ENCODE measurements around the gene SLC30A4. TPM values are rescaled to one million over a fixed set of nuclear protein-coding genes. Genes with fewer than 3 reads are reported as not detected.

SLC30A4 gene
- total RNA-seq, 1 donor from 2014 or later: 2.7 TPM

GRCh38 chr15:45481135-45481534, 41.4 kb downstream of the SLC30A4 start:
- no peak for TF ChIP-seq CTCF (conservative IDR thresholded peaks at IDR 0.05)
- peaks cover 8% of the 10 kb centered on the region for H3K4me1 Mint-ChIP-seq
- no peaks in the 10 kb centered on the region for H3K36me3 Mint-ChIP-seq (ENCODE audit: low read depth)
- DNase-seq (ENCODE audit: low read depth, low spot score): no peak
- no peak overlapping the region for H3K27ac Mint-ChIP-seq (ENCODE audit: unreplicated experiment)
- H3K4me3 Mint-ChIP-seq: no peak overlapping the region
- H3K9me3 Mint-ChIP-seq: no peaks in the 10 kb centered on the region
- peaks cover 2% of the 10 kb centered on the region for H3K27me3 Mint-ChIP-seq (ENCODE audit: low read depth)

GRCh38 chr15:45476410-45476809, 46.1 kb downstream of the SLC30A4 start:
- H3K27ac Mint-ChIP-seq (ENCODE audit: unreplicated experiment): no peak overlapping the region
- no peaks in the 10 kb centered on the region for H3K9me3 Mint-ChIP-seq
- H3K36me3 Mint-ChIP-seq (ENCODE audit: low read depth): no peaks in the 10 kb centered on the region
- peaks cover 20% of the 10 kb centered on the region for H3K27me3 Mint-ChIP-seq (ENCODE audit: low read depth)
- H3K4me1 Mint-ChIP-seq: peaks cover 6% of the 10 kb centered on the region
- H3K4me3 Mint-ChIP-seq: no peak overlapping the region
- DNase-seq (ENCODE audit: low read depth, low spot score): no peak
- TF ChIP-seq CTCF (conservative IDR thresholded peaks at IDR 0.05): no peak

GRCh38 chr15:45474799-45475198, 47.8 kb downstream of the SLC30A4 start:
- TF ChIP-seq CTCF (conservative IDR thresholded peaks at IDR 0.05): no peak
- no peak for DNase-seq (ENCODE audit: low read depth, low spot score)
- Mint-ChIP-seq H3K27ac (ENCODE audit: unreplicated experiment) (no peak overlapping the region), H3K36me3 (ENCODE audit: low read depth) (no peaks in the 10 kb centered on the region), H3K4me3 (no peak overlapping the region), H3K27me3 (ENCODE audit: low read depth) (peaks cover 35% of the 10 kb centered on the region), H3K4me1 (no peaks in the 10 kb centered on the region), H3K9me3 (no peaks in the 10 kb centered on the region)

GRCh38 chr15:45473068-45473467, 49.5 kb downstream of the SLC30A4 start:
- peaks cover 52% of the 10 kb centered on the region for H3K27me3 Mint-ChIP-seq (ENCODE audit: low read depth)
- H3K36me3 Mint-ChIP-seq (ENCODE audit: low read depth): no peaks in the 10 kb centered on the region
- H3K4me3 Mint-ChIP-seq: no peak overlapping the region
- no peak for DNase-seq (ENCODE audit: low read depth, low spot score)
- no peak overlapping the region for H3K27ac Mint-ChIP-seq (ENCODE audit: unreplicated experiment)
- H3K4me1 Mint-ChIP-seq: no peaks in the 10 kb centered on the region
- no peaks in the 10 kb centered on the region for H3K9me3 Mint-ChIP-seq
- TF ChIP-seq CTCF (conservative IDR thresholded peaks at IDR 0.05): no peak

GRCh38 chr15:45471151-45471550, 51.4 kb downstream of the SLC30A4 start:
- no peaks in the 10 kb centered on the region for H3K9me3 Mint-ChIP-seq
- H3K4me3 Mint-ChIP-seq: no peak overlapping the region
- no peaks in the 10 kb centered on the region for H3K36me3 Mint-ChIP-seq (ENCODE audit: low read depth)
- peaks cover 61% of the 10 kb centered on the region for H3K27me3 Mint-ChIP-seq (ENCODE audit: low read depth)
- no peak overlapping the region for H3K27ac Mint-ChIP-seq (ENCODE audit: unreplicated experiment)
- TF ChIP-seq CTCF (conservative IDR thresholded peaks at IDR 0.05): no peak
- no peak for DNase-seq (ENCODE audit: low read depth, low spot score)
- H3K4me1 Mint-ChIP-seq: no peaks in the 10 kb centered on the region

GRCh38 chr15:45469441-45469840, 53.1 kb downstream of the SLC30A4 start:
- H3K27ac Mint-ChIP-seq (ENCODE audit: unreplicated experiment): no peak overlapping the region
- TF ChIP-seq CTCF (conservative IDR thresholded peaks at IDR 0.05): no peak
- H3K9me3 Mint-ChIP-seq: no peaks in the 10 kb centered on the region
- H3K4me3 Mint-ChIP-seq: no peak overlapping the region
- DNase-seq (ENCODE audit: low read depth, low spot score): no peak
- no peaks in the 10 kb centered on the region for H3K36me3 Mint-ChIP-seq (ENCODE audit: low read depth)
- no peaks in the 10 kb centered on the region for H3K4me1 Mint-ChIP-seq
- peaks cover 61% of the 10 kb centered on the region for H3K27me3 Mint-ChIP-seq (ENCODE audit: low read depth)
